C4-2B (cell line): ENCODE results near the gene DNM3.

ENCODE experiments used
- ZFX ChIP-seq: fragments of 450-650 bp; IDR thresholded peaks from 2 replicates; pipeline ENCODE4 v1.6.1; 2017
- TF ChIP-seq, protein P1 (sequence below): fragments of 450-650 bp; conservative IDR thresholded peaks from 2 replicates; pipeline ENCODE4 v1.5.1; 2017; ENCODE audit warnings: mild to moderate bottlenecking

GRCh38 chr1:172155766-172156165 is 314.5 kb downstream of the DNM3 start:
- no peak for TF ChIP-seq ZFX
- TF ChIP-seq, protein P1, sequence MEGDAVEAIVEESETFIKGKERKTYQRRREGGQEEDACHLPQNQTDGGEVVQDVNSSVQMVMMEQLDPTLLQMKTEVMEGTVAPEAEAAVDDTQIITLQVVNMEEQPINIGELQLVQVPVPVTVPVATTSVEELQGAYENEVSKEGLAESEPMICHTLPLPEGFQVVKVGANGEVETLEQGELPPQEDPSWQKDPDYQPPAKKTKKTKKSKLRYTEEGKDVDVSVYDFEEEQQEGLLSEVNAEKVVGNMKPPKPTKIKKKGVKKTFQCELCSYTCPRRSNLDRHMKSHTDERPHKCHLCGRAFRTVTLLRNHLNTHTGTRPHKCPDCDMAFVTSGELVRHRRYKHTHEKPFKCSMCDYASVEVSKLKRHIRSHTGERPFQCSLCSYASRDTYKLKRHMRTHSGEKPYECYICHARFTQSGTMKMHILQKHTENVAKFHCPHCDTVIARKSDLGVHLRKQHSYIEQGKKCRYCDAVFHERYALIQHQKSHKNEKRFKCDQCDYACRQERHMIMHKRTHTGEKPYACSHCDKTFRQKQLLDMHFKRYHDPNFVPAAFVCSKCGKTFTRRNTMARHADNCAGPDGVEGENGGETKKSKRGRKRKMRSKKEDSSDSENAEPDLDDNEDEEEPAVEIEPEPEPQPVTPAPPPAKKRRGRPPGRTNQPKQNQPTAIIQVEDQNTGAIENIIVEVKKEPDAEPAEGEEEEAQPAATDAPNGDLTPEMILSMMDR = no peak
